Activated CD8-positive, alpha-beta memory T cell treated with anti-CD3 and anti-CD28 coated beads, Interleukin-2, amount 10 ng/mL, durations not matched to agents 7 days and 5 days (primary cell): ENCODE measurements around the gene PIP4K2A. TPM values are rescaled to one million over a fixed set of nuclear protein-coding genes. Genes with fewer than 3 reads are reported as not detected.
"Not testable (repeated sequence)": the region's sequence is repeated elsewhere in the genome, so short reads cannot be mapped to it uniquely, and the experiment has no call there.

Experiments
- ATAC-seq: fragments of 150-1000 bp; cut with Tn5 transposase; one replicate; pipeline ENCODE4 v1.10.0; 2021; ENCODE audit warnings: moderate library complexity
- CTCF ChIA-PET: fragments of 350-600 bp; sonication (Branson Sonifier 250); formaldehyde crosslinking; loops from one replicate; lab custom pipeline; 2021; ENCODE audit warnings: antibody characterized with exemption; lab: Charles Lee
- DNase-seq: peaks from one replicate; pipeline ENCODE4 v3.0.0-alpha.2; 2020
- H3K27ac Mint-ChIP-seq: one replicate; pipeline ENCODE4 v1.8.0; 2021; ENCODE audit warnings: mild to moderate bottlenecking, mixed read lengths
- H3K27me3 Mint-ChIP-seq: one replicate; pipeline ENCODE4 v1.8.0; 2021; ENCODE audit warnings: mixed read lengths
- H3K36me3 Mint-ChIP-seq: one replicate; pipeline ENCODE4 v1.8.0; 2021; ENCODE audit warnings: mild to moderate bottlenecking, mixed read lengths
- H3K4me1 Mint-ChIP-seq: one replicate; pipeline ENCODE4 v1.8.0; 2021; ENCODE audit warnings: mixed read lengths
- H3K4me3 Mint-ChIP-seq: one replicate; pipeline ENCODE4 v1.8.0; 2021; ENCODE audit warnings: mild to moderate bottlenecking, moderate library complexity, mixed read lengths
- H3K9me3 Mint-ChIP-seq: one replicate; pipeline ENCODE4 v1.8.0; 2022; ENCODE audit warnings: low read depth, mixed read lengths
- total RNA-seq, 2 experiments: library from RNA; stranded (reverse); gene quantifications; one replicate each; pipeline ENCODE4 v1.2.3, GENCODE V29; 2021

Gene PIP4K2A
- total RNA-seq, 2 experiments from 2014 or later: 129 to 136 TPM

- no peak overlapping the region for H3K4me3 Mint-ChIP-seq
- H3K36me3 Mint-ChIP-seq: peaks cover 64% of the 10 kb centered on the region
- DNase-seq (no peak), ATAC-seq (no peak)
- H3K9me3 Mint-ChIP-seq: no peaks in the 10 kb centered on the region
- CTCF ChIA-PET: no interaction called here
- peaks cover 2% of the 10 kb centered on the region for H3K4me1 Mint-ChIP-seq
- no peak overlapping the region for H3K27ac Mint-ChIP-seq
- H3K27me3 Mint-ChIP-seq: no peaks in the 10 kb centered on the region
Observed at GRCh38 chr10:22534849-22535604, 179.4 kb downstream of the PIP4K2A start.

- peaks cover 39% of the 10 kb centered on the region for H3K36me3 Mint-ChIP-seq
- H3K27ac Mint-ChIP-seq: no peak overlapping the region
- H3K4me1 Mint-ChIP-seq: no peaks in the 10 kb centered on the region
- H3K27me3 Mint-ChIP-seq: peaks cover 16% of the 10 kb centered on the region
- CTCF ChIA-PET: no interaction called here
- no peak overlapping the region for H3K4me3 Mint-ChIP-seq
- H3K9me3 Mint-ChIP-seq: peaks cover 8% of the 10 kb centered on the region
- ATAC-seq: no peak
- DNase-seq: no peak
Observed at GRCh38 chr10:22531441-22531840, 182.9 kb downstream of the PIP4K2A start.

GRCh38 chr10:22531008-22531407 is 183.4 kb downstream of the PIP4K2A start:
- Mint-ChIP-seq H3K9me3 (peaks cover 9% of the 10 kb centered on the region), H3K36me3 (peaks cover 35% of the 10 kb centered on the region), H3K27me3 (peaks cover 19% of the 10 kb centered on the region), H3K4me1 (no peaks in the 10 kb centered on the region), H3K27ac (no peak overlapping the region), H3K4me3 (no peak overlapping the region)
- DNase-seq: no peak
- ATAC-seq: no peak
- CTCF ChIA-PET: no interaction called here

DNA sequence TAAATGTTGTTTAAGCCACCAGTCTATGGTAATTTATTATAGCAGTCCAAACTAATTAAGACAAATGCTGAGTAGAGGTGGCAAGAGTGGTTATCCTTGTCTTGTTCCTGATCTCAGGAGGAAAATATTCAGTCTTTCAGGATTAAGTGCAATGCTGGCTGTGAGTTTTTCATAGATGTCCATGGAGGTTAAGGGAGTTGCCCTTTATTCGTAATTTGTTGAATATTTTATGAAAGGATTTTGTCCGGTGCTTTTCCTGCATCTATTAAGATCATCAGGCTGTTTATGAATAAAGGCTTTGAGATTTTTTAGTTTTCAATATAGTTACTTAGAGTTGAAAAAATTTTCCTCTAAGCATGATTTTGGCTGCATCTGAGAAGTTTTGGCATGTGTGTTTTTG is 186.9 kb downstream of the PIP4K2A start:
- no peak for DNase-seq
- no peak overlapping the region for H3K4me3 Mint-ChIP-seq

DNA sequence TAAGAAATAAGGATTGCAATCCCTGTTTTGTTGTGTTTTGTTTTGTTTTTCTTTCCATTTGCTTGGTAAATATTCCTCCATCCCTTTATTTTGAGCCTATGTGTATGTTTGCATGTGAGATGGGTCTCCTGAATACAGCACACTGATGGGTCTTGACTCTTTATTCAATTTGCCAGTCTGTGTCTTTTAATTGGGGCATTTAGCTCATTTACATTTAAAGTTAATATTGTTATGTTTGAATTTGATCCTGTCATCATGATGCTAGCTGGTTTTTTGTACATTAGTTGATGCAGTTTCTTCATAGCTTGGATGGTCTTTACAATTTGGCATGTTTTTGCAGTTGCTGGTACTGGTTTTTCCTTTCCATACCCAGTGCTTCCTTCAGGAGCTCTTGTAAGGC is 190.0 kb downstream of the PIP4K2A start:
- DNase-seq, H3K4me3 Mint-ChIP-seq, ATAC-seq, H3K36me3 Mint-ChIP-seq, H3K4me1 Mint-ChIP-seq, H3K27ac Mint-ChIP-seq: not testable (repeated sequence)
- CTCF ChIA-PET: interaction anchor here (0.7 kb wide), 1 partner anchor 255 kb away, joined by 3 read pairs; no protein-coding TSS in a partner anchor
- peaks cover 50% of the 10 kb centered on the region for H3K27me3 Mint-ChIP-seq
- H3K9me3 Mint-ChIP-seq: peaks cover 24% of the 10 kb centered on the region

More for the DNA sequence above, 186.9 kb downstream of the PIP4K2A start:
- H3K27ac Mint-ChIP-seq: no peak overlapping the region
- no peaks in the 10 kb centered on the region for H3K4me1 Mint-ChIP-seq
- H3K27me3 Mint-ChIP-seq: peaks cover 32% of the 10 kb centered on the region
- H3K36me3 Mint-ChIP-seq: peaks cover 9% of the 10 kb centered on the region
- peaks cover 23% of the 10 kb centered on the region for H3K9me3 Mint-ChIP-seq
- CTCF ChIA-PET: no interaction called here
- no peak for ATAC-seq

DNA sequence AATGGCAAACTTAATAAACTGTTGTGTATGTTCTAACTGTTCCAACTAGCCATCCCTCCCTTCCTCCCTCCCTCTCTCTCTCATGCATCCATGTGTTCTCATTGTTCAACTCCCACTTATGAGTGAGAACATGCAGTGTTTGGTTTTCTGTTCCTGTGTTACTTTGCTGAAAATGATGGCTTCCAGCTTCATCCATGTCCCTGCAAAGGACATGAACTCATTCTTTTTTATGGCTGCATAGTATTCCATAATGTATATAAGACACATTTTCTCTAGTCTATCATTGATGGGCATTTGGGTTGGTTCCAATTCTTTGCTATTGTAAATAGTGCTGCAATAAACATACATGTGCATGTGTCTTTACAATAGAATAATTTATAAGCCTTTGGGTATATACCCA is 193.7 kb downstream of the PIP4K2A start:
- not testable (repeated sequence) for H3K4me3 Mint-ChIP-seq, ATAC-seq, H3K27ac Mint-ChIP-seq, H3K36me3 Mint-ChIP-seq, H3K4me1 Mint-ChIP-seq, DNase-seq
- CTCF ChIA-PET: interaction anchor here (0.6 kb wide), 1 partner anchor 567 kb away, joined by 3 read pairs; no protein-coding TSS in a partner anchor
- Mint-ChIP-seq H3K27me3 (peaks cover 54% of the 10 kb centered on the region), H3K9me3 (peaks cover 16% of the 10 kb centered on the region)

GRCh38 chr10:22518167-22518724 is 196.1 kb downstream of the PIP4K2A start:
- no peaks in the 10 kb centered on the region for H3K4me1 Mint-ChIP-seq
- no peak overlapping the region for H3K27ac Mint-ChIP-seq
- no peak overlapping the region for H3K4me3 Mint-ChIP-seq
- CTCF ChIA-PET: no interaction called here
- H3K36me3 Mint-ChIP-seq: no peaks in the 10 kb centered on the region
- DNase-seq (no peak), ATAC-seq (no peak)
- peaks cover 55% of the 10 kb centered on the region for H3K27me3 Mint-ChIP-seq
- peaks cover 5% of the 10 kb centered on the region for H3K9me3 Mint-ChIP-seq

- ATAC-seq: no peak
Observed at GRCh38 chr10:22515009-22515408, 199.4 kb downstream of the PIP4K2A start.

DNA sequence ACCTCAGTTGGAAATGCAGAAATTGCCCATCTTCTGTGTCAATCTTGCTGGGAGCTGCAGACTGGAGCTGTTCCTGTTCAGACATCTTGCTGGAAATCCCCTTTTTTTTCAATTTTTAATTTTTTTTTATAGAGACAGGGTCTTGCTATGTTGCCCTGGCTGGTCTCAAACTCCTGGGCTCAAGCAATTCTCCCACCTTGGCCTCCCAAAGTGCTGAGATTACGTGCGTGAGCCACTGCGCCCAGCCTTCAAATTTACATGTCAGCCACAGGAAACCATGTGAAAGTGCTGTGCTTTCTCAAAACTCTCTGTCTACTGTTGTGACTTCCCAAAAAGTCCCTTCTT is 200.0 kb downstream of the PIP4K2A start:
- ATAC-seq, DNase-seq, H3K4me1 Mint-ChIP-seq, H3K36me3 Mint-ChIP-seq, H3K9me3 Mint-ChIP-seq, H3K4me3 Mint-ChIP-seq, H3K27ac Mint-ChIP-seq, CTCF ChIA-PET: not testable (repeated sequence)
- H3K27me3 Mint-ChIP-seq: peaks cover 63% of the 10 kb centered on the region

More at GRCh38 chr10:22515009-22515408, 199.4 kb downstream of the PIP4K2A start:
- peaks cover 1% of the 10 kb centered on the region for H3K36me3 Mint-ChIP-seq
- DNase-seq: no peak
- no peaks in the 10 kb centered on the region for H3K4me1 Mint-ChIP-seq
- no peaks in the 10 kb centered on the region for H3K9me3 Mint-ChIP-seq
- peaks cover 63% of the 10 kb centered on the region for H3K27me3 Mint-ChIP-seq
- no peak overlapping the region for H3K27ac Mint-ChIP-seq
- CTCF ChIA-PET: no interaction called here
- no peak overlapping the region for H3K4me3 Mint-ChIP-seq

- H3K36me3 Mint-ChIP-seq, H3K4me1 Mint-ChIP-seq, H3K4me3 Mint-ChIP-seq, H3K27ac Mint-ChIP-seq, H3K9me3 Mint-ChIP-seq, ATAC-seq, DNase-seq, CTCF ChIA-PET: not testable (repeated sequence)
- H3K27me3 Mint-ChIP-seq: peaks cover 57% of the 10 kb centered on the region
Observed at GRCh38 chr10:22513483-22514413, 200.6 kb downstream of the PIP4K2A start.

GRCh38 chr10:22512015-22512414 is 202.4 kb downstream of the PIP4K2A start:
- H3K4me1 Mint-ChIP-seq, ATAC-seq, H3K36me3 Mint-ChIP-seq, DNase-seq, H3K27ac Mint-ChIP-seq, H3K9me3 Mint-ChIP-seq, H3K4me3 Mint-ChIP-seq: not testable (repeated sequence)
- CTCF ChIA-PET: interaction anchor here (0.7 kb wide), 1 partner anchor 641 kb away, joined by 4 read pairs; no protein-coding TSS in a partner anchor
- H3K27me3 Mint-ChIP-seq: peaks cover 47% of the 10 kb centered on the region

DNA sequence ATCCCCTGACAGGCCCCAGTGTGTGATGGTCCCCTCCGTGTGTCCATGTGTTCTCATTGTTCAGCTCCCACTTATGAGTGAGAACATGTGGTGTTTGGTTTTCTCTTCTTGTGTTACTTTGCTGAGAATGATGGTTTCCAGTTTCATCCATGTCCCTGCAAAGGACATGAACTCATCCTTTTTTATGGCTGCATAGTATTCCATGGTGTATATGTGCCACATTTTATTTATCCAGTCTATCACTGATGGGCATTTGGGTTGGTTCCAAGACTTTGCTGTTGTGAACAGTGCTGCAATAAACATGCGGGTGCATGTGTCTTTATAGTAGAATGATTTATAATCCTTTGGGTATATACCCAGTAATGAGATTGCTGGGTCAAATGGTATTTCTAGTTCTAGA is 206.2 kb downstream of the PIP4K2A start:
- H3K4me3 Mint-ChIP-seq, H3K9me3 Mint-ChIP-seq, H3K27ac Mint-ChIP-seq, DNase-seq, H3K36me3 Mint-ChIP-seq, ATAC-seq, CTCF ChIA-PET: not testable (repeated sequence)
- Mint-ChIP-seq H3K4me1 (peaks cover 17% of the 10 kb centered on the region), H3K27me3 (peaks cover 49% of the 10 kb centered on the region)

- peaks cover 22% of the 10 kb centered on the region for H3K4me1 Mint-ChIP-seq
- peaks cover 43% of the 10 kb centered on the region for H3K27me3 Mint-ChIP-seq
- DNase-seq (peak; percentile 84), ATAC-seq (peak; percentile 100)
- CTCF ChIA-PET: no interaction called here
- H3K4me3 Mint-ChIP-seq: peak overlapping the region; percentile 15
- H3K27ac Mint-ChIP-seq: no peak overlapping the region
- peaks cover 4% of the 10 kb centered on the region for H3K36me3 Mint-ChIP-seq
- peaks cover 2% of the 10 kb centered on the region for H3K9me3 Mint-ChIP-seq
Observed at GRCh38 chr10:22505911-22506685, 208.3 kb downstream of the PIP4K2A start.
